NCI-H2227 (cell line): ENCODE results near the gene CTAG1B.
"Not testable (repeated sequence)": the region's sequence is repeated elsewhere in the genome, so short reads cannot be mapped to it uniquely, and the experiment has no call there.

Source experiments
- DNase-seq: peaks from one replicate; lab custom pipeline; 2025; ENCODE audit not compliant: unreplicated experiment; lab: John Stamatoyannopoulos, UW

CTAG1B gene

GRCh38 chrX:154619182-154619581 is at the start of gene CTAG1B:
Gene CTAG1B (minus strand): TSS chrX:154619282. CDS start chrX:154619218, 64 bp downstream.
- DNase-seq, result not testable (repeated sequence)

- DNase-seq, result no peak
Observed at GRCh38 chrX:154661899-154662298, 42.8 kb upstream of the CTAG1B start.

- DNase-seq, result no peak
Observed at GRCh38 chrX:154661170-154661569, 42.1 kb upstream of the CTAG1B start.

- no peak for DNase-seq
Observed at GRCh38 chrX:154660541-154660940, 41.5 kb upstream of the CTAG1B start.

GRCh38 chrX:154658957-154659356 is 39.9 kb upstream of the CTAG1B start:
- DNase-seq, result no peak

- no peak for DNase-seq
Observed at GRCh38 chrX:154658187-154658586, 39.1 kb upstream of the CTAG1B start.

GRCh38 chrX:154657226-154657805 is 38.2 kb upstream of the CTAG1B start:
- DNase-seq, result no peak

GRCh38 chrX:154655786-154656185 is 36.7 kb upstream of the CTAG1B start:
- no peak for DNase-seq

- no peak for DNase-seq
Observed at GRCh38 chrX:154655346-154655745, 36.3 kb upstream of the CTAG1B start.

- DNase-seq, result no peak
Observed at GRCh38 chrX:154654925-154655324, 35.8 kb upstream of the CTAG1B start.

GRCh38 chrX:154654372-154654771 is 35.3 kb upstream of the CTAG1B start:
- no peak for DNase-seq

GRCh38 chrX:154653413-154653812 is 34.3 kb upstream of the CTAG1B start, which contains the start of gene CTAG2:
Gene CTAG2 (minus strand): TSS chrX:154653579. CDS start chrX:154653515, 64 bp downstream.
- not testable (repeated sequence) for DNase-seq

GRCh38 chrX:154653048-154653401 is 33.9 kb upstream of the CTAG1B start:
- no peak for DNase-seq

GRCh38 chrX:154652311-154653047 is 33.4 kb upstream of the CTAG1B start:
- DNase-seq, result no peak

GRCh38 chrX:154650221-154650510 is 31.1 kb upstream of the CTAG1B start:
- DNase-seq, result no peak

GRCh38 chrX:154649503-154650220 is 30.6 kb upstream of the CTAG1B start:
- no peak for DNase-seq

GRCh38 chrX:154648931-154649330 is 29.8 kb upstream of the CTAG1B start:
- no peak for DNase-seq

GRCh38 chrX:154645745-154646378 is 26.8 kb upstream of the CTAG1B start:
- not testable (repeated sequence) for DNase-seq

- DNase-seq, result not testable (repeated sequence)
Observed at GRCh38 chrX:154643708-154644107, 24.6 kb upstream of the CTAG1B start.

- DNase-seq, result not testable (repeated sequence)
Observed at GRCh38 chrX:154641740-154642139, 22.7 kb upstream of the CTAG1B start.

GRCh38 chrX:154633661-154634060 is 14.6 kb upstream of the CTAG1B start:
- DNase-seq, result not testable (repeated sequence)

- not testable (repeated sequence) for DNase-seq
Observed at GRCh38 chrX:154630949-154631348, 11.9 kb upstream of the CTAG1B start.
